LNCAP (cell line): ENCODE measurements around the gene FSCN2.

Source experiments
- TF ChIP-seq, protein P1 (sequence below): fragments of 450-650 bp; IDR thresholded peaks from 2 replicates; pipeline ENCODE4 v1.5.1; 2017; ENCODE audit warnings: mild to moderate bottlenecking

The FSCN2 gene

DNA sequence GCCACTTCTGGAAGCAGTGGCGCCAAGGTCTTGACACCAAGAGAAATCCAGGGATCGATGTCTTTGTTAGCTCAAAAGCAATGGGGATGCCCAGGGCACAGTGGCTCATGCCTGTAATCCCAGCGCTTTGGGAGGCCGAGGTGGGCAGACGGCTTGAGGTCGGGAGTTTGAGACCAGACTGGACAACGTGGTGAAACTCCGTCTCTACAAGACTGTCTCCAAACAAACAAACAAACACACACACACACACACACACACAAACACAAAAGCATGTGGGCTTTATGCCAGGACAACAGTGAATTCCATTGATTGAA, 46.4 kb downstream of the FSCN2 start:
- TF ChIP-seq, protein P1, sequence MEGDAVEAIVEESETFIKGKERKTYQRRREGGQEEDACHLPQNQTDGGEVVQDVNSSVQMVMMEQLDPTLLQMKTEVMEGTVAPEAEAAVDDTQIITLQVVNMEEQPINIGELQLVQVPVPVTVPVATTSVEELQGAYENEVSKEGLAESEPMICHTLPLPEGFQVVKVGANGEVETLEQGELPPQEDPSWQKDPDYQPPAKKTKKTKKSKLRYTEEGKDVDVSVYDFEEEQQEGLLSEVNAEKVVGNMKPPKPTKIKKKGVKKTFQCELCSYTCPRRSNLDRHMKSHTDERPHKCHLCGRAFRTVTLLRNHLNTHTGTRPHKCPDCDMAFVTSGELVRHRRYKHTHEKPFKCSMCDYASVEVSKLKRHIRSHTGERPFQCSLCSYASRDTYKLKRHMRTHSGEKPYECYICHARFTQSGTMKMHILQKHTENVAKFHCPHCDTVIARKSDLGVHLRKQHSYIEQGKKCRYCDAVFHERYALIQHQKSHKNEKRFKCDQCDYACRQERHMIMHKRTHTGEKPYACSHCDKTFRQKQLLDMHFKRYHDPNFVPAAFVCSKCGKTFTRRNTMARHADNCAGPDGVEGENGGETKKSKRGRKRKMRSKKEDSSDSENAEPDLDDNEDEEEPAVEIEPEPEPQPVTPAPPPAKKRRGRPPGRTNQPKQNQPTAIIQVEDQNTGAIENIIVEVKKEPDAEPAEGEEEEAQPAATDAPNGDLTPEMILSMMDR, result no peak

DNA sequence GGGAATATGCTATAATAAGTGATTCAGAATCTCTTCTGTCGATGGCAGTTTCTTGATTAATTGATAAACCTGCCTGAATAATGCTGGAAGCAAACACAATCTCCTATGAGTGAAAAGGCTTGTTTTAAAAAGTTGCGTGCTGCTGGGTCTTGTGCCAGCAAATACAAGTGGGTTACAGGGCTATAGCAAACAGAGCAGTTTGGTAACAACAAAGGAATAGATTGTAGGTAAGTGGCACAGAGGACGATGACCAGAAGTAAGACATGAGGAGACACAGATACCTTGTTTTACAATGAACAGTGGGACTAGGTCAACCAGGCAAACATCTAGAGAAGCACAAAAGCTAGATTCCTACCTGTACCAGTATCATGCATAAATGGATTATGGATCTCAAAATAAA, 47.7 kb downstream of the FSCN2 start:
- TF ChIP-seq, protein P1, result no peak

DNA sequence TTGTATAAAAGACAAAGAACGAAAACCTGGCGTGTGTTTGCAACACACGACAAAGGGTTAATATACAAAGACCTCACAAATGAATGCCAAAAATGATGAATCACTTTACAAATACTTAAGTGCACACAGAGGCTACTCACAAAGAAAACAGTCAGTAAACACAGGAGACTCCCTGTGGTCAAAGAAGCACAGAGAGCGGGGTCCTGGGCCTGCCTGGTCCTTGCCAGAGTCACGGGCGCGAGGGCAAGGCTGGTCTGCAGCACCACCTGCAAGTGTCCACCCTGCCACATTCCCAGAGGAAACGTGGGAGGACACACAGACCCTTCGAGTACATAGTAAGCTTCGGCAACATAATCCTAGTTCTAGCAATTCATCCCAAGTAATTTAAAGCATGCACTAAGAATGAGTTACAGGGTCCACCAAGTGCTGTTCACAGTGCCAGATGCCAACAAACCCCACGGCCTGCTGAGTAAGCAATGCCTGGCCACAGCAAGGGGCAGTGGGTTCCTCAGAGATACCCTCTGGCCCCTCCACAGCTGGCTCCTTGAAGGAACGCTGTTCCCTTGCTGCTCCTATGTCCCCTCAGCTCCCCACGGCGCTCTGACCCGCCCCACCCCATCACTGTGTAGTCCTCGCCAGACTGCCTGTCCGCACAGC, 48.6 kb downstream of the FSCN2 start:
- TF ChIP-seq, protein P1, result no peak

DNA sequence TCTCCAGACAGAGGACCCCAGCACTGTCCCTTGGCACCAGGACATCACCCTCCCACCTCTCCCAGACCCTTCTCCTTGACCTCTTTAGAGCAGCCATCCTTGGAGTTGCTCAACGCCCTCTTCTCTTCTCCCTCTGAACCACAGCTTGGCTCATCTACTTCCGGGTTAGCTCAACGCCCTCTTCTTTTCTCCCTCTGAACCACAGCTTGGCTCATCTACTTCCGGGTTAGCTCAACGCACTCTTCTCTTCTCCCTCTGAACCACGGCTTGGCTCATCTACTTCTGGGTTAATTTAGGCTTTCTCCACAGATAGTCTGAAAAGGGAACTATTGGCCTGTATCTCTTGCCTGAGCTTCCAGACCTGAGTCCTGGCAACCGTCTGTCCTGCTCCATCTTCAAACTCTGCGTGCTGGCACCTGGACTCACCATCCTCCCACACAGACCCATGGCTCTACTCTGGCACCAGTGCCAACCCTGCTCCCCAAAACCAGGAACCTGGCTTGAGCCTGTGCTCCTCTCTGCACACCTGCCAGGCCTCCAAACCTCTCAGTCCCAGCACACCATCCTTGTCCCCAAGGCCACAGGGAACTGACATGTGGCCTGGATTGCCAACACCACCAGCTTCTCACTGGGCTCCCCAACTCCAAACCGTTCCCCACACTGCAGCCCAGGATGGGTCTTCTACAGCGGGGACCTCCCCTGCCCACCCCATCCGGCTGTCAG, 49.3 kb downstream of the FSCN2 start:
- TF ChIP-seq, protein P1, result no peak

DNA sequence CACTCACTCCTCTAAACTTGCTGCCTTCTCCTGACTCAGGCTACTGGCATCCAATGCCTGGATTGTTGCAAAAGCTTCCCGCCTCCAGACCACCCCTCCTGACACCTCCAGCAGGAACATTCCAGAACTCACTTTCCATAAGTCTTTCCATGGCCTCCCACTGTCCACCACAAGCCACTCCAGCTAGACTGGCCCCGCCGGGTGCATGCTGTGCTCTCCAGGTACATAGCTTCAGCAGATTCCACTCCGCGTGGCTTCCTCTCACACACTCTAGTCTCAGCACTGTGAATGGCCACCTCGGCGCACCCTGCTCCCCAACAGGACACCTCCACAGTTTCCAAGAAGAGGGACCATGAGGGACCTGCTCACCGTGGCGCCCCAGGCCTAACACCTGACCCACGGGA, 49.9 kb downstream of the FSCN2 start:
- TF ChIP-seq, protein P1, result no peak

DNA sequence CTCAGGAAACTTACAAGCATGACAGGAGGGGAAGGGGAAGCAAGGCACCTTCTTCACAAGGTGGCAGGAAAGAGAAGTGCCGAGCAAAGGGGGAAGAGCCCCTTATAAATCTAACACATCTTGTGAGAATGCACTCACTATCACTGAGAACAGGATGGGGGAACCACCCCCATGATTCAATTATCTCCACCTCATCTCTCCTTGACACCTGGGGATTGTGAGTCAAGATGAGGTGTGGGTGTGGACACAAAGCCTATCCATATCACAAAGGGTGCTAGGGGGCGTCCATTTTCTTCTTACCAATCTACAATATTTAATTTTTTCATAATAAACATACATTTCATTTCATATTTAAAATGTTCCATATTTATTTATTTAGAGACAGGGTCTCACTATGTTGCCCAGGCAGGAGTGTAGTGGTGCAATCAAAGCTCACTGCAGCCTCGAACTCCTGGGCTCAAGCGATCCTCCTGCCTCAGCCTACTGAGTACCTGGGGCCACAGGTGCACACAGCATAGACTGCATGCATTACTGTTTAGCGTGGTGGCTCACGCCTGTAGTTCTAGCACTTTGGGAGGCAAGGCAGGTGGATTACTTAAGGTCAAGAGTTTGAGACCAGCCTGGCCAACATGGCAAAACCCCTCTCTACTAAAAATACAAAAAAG, 50.5 kb downstream of the FSCN2 start:
- TF ChIP-seq, protein P1, result no peak

DNA sequence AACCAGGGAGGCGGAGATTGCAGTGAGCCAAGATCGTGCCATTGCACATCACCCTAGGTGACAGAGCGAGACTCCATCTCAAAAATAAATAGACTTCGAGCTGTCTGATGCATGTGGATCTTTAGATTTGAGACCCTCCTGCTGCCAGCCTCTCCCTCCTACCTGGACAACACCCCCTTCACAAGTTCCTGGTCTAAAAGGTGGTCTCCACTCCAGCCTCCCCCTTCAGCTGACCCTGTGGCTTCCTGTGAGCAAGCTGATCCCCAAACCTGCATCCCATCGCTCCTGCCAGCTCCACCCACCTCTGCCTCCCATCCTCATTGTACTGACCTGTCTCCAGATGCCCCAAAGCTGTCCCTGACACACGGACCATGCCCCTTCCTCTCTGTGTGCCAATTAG, 51.1 kb downstream of the FSCN2 start:
- TF ChIP-seq, protein P1, result no peak
